ENCODE results near the gene SH3BGR.

SH3BGR gene

DNA sequence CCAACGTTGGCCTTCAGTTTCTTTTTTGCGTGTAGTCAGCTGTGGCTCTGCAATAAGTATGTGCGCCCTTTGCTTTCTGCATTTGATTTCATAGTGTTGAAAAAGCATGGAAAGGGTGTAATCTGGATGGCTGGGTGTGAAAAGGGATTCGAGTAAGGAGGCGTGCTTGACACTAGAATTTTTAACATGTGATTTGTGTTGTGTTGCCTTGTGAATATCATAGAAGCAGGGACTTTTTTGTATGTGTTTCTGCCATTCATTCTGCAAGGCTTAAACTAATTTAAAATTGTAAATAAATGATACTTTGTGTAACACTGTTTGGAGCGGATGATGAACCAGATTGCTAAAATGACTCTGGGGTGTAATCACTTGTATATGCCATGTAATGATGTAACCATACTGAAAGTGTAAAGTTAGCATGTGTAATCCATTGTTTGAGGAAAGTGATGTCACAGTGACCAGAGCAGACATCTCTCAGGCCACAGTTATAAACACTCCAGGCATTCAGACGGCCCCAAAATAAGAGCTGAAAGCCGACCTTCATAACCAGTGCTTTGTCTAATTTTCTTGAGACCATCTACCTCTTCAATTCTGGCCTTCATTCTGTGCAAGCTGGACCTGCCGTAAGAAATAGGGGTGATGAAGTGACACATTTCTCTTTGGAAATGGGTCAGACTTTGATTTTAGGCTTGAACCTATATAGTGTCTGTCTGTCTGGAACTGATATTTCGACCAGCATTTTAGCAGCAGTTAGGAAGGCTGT, 618 bp downstream of the SH3BGR start:
- TF ChIP-seq ZC3H10 (CRISPR knock-in tag; IDR thresholded peaks at IDR 0.05): no peak
- TF ChIP-seq SNAI2 (CRISPR knock-in tag; IDR thresholded peaks at IDR 0.05): no peak
- TF ChIP-seq TCF4 (CRISPR knock-in tag; IDR thresholded peaks at IDR 0.05; ENCODE audit: borderline replicate concordance): no peak
- no peak for TF ChIP-seq ARNTL (CRISPR knock-in tag; IDR thresholded peaks at IDR 0.05; ENCODE audit: borderline replicate concordance, low read depth)
- TF ChIP-seq, protein P1, sequence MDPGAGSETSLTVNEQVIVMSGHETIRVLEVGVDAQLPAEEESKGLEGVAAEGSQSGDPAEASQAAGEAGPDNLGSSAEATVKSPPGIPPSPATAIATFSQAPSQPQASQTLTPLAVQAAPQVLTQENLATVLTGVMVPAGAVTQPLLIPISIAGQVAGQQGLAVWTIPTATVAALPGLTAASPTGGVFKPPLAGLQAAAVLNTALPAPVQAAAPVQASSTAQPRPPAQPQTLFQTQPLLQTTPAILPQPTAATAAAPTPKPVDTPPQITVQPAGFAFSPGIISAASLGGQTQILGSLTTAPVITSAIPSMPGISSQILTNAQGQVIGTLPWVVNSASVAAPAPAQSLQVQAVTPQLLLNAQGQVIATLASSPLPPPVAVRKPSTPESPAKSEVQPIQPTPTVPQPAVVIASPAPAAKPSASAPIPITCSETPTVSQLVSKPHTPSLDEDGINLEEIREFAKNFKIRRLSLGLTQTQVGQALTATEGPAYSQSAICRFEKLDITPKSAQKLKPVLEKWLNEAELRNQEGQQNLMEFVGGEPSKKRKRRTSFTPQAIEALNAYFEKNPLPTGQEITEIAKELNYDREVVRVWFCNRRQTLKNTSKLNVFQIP (CRISPR knock-in tag; IDR thresholded peaks at IDR 0.05; ENCODE audit: borderline replicate concordance, low read depth): no peak
- no peak for TF ChIP-seq CREB5 (CRISPR knock-in tag; IDR thresholded peaks at IDR 0.05; ENCODE audit: low read depth)
- TF ChIP-seq ISL1 (CRISPR knock-in tag; IDR thresholded peaks at IDR 0.05): no peak
- TF ChIP-seq BACH2 (CRISPR knock-in tag; IDR thresholded peaks at IDR 0.05; ENCODE audit: borderline replicate concordance): no peak
- no peak for TF ChIP-seq ESRRG (CRISPR knock-in tag; IDR thresholded peaks at IDR 0.05)
- no peak for TF ChIP-seq CSDC2 (CRISPR knock-in tag; IDR thresholded peaks at IDR 0.05)
- TF ChIP-seq RARB (CRISPR knock-in tag; IDR thresholded peaks at IDR 0.05): no peak
- no peak for TF ChIP-seq PPARA (CRISPR knock-in tag; IDR thresholded peaks at IDR 0.05; ENCODE audit: borderline replicate concordance)
- no peak for TF ChIP-seq OSR1 (CRISPR knock-in tag; IDR thresholded peaks at IDR 0.05)
- TF ChIP-seq TOX (CRISPR knock-in tag; IDR thresholded peaks at IDR 0.05; ENCODE audit: borderline replicate concordance): no peak
- ATAC-seq: no peak

- TF ChIP-seq ZNF8 (CRISPR knock-in tag; IDR thresholded peaks at IDR 0.05) (no peak), ARNTL (CRISPR knock-in tag; IDR thresholded peaks at IDR 0.05; ENCODE audit: borderline replicate concordance, low read depth) (no peak), CREB5 (CRISPR knock-in tag; IDR thresholded peaks at IDR 0.05; ENCODE audit: low read depth) (no peak), BACH2 (CRISPR knock-in tag; IDR thresholded peaks at IDR 0.05; ENCODE audit: borderline replicate concordance) (no peak), SNAI2 (CRISPR knock-in tag; IDR thresholded peaks at IDR 0.05) (no peak), TCF4 (CRISPR knock-in tag; IDR thresholded peaks at IDR 0.05; ENCODE audit: borderline replicate concordance) (no peak), ISL1 (CRISPR knock-in tag; IDR thresholded peaks at IDR 0.05) (no peak), TOX (CRISPR knock-in tag; IDR thresholded peaks at IDR 0.05; ENCODE audit: borderline replicate concordance) (no peak), GLIS3 (CRISPR knock-in tag; IDR thresholded peaks at IDR 0.05) (no peak), TSHZ2 (CRISPR knock-in tag; IDR thresholded peaks at IDR 0.05) (no peak)
- TF ChIP-seq, protein P1 (CRISPR knock-in tag; IDR thresholded peaks at IDR 0.05; ENCODE audit: borderline replicate concordance, low read depth): no peak
- TF ChIP-seq, protein P2, sequence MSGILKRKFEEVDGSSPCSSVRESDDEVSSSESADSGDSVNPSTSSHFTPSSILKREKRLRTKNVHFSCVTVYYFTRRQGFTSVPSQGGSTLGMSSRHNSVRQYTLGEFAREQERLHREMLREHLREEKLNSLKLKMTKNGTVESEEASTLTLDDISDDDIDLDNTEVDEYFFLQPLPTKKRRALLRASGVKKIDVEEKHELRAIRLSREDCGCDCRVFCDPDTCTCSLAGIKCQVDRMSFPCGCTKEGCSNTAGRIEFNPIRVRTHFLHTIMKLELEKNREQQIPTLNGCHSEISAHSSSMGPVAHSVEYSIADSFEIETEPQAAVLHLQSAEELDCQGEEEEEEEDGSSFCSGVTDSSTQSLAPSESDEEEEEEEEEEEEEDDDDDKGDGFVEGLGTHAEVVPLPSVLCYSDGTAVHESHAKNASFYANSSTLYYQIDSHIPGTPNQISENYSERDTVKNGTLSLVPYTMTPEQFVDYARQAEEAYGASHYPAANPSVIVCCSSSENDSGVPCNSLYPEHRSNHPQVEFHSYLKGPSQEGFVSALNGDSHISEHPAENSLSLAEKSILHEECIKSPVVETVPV (CRISPR knock-in tag; IDR thresholded peaks at IDR 0.05): no peak
- ATAC-seq: no peak
These were observed 1.2 kb downstream of the SH3BGR start for GRCh38 chr21:39452970-39453342.
